Duodenal mucosa (tissue), 2 donors: Measurements from ENCODE around the gene THEMIS.
"Not testable (repeated sequence)": the region's sequence is repeated elsewhere in the genome, so short reads cannot be mapped to it uniquely, and the experiment has no call there.

Source experiments
- H3K27ac ChIP-seq: one replicate; pipeline ENCODE4 v1.7.0; 2013; ENCODE audit warnings: low read depth, low read length
- H3K27me3 ChIP-seq, 2 donors: one replicate each; pipeline ENCODE4 v1.7.0; 2013; ENCODE audit warnings: low read length in 2 of 2, control low read depth in 1 of 2; ENCODE audit not compliant: insufficient read depth in 2 of 2, control insufficient read depth in 1 of 2
- H3K36me3 ChIP-seq, 2 donors: one replicate each; pipeline ENCODE4 v1.7.0; 2013; ENCODE audit warnings: low read length in 2 of 2, control low read depth in 1 of 2; ENCODE audit not compliant: insufficient read depth in 2 of 2, control insufficient read depth in 1 of 2
- H3K4me1 ChIP-seq, 2 donors: one replicate each; pipeline ENCODE4 v1.7.0; 2013; ENCODE audit warnings: low read length in 2 of 2, control low read depth in 1 of 2; ENCODE audit not compliant: insufficient read depth in 2 of 2, control insufficient read depth in 1 of 2
- H3K4me3 ChIP-seq, 2 donors: one replicate each; pipeline ENCODE4 v1.7.0; 2013; ENCODE audit warnings: low read length in 2 of 2, low read depth in 1 of 2
- H3K9ac ChIP-seq, 2 donors: one replicate each; pipeline ENCODE4 v1.7.0; 2013; ENCODE audit warnings: low read length in 2 of 2, low read depth in 1 of 2
- H3K9me3 ChIP-seq, 2 donors: one replicate each; pipeline ENCODE4 v1.7.0; 2013; ENCODE audit warnings: low read length in 2 of 2, control low read depth in 1 of 2; ENCODE audit not compliant: control insufficient read depth in 1 of 2

The THEMIS gene

DNA sequence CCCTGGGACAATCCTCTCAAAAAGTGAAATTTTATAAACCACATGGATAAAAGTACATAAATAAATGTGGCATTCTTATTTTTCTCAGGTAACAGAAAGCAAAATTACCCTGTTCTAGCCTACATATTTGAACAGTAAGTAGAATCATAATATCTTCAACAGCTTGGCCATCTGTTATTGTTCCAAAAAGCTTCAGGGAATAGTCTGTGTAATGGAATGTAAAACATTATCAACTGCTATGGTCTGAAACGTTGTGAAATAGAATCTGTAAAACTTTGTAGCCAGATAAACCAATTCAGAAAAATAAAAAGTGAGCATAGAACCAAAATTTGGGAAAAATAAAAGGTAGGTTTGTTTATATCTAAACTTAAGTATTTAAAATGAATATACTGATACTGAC, 114.7 kb downstream of the THEMIS start:
- H3K4me1 ChIP-seq = no peaks in the 10 kb centered on the region
- H3K9ac ChIP-seq = no peak overlapping the region
- no peaks in the 10 kb centered on the region for H3K9me3 ChIP-seq
- H3K36me3 ChIP-seq = no peaks in the 10 kb centered on the region
- H3K27me3 ChIP-seq = no peaks in the 10 kb centered on the region
- no peak overlapping the region for H3K4me3 ChIP-seq
- no peak overlapping the region for H3K27ac ChIP-seq

DNA sequence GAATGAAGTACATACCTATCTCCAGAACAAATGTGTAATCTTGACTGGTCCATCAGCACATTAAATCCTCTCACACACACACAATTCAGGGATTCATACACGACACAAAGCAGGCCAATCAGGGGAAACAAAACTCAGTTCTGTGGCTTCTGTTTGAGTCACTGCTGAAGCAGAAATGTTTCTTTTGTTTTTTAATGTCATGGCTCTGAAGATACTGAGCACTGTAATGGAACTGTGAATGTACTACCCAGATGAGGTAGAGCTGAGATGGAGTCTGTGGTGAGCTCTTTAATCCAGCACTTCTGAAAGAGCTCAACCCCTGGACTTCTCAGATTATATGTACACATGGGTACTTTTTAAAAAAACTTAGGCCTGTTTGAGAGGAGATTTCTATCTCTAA, 116.4 kb downstream of the THEMIS start:
- no peaks in the 10 kb centered on the region for H3K27me3 ChIP-seq
- no peaks in the 10 kb centered on the region for H3K4me1 ChIP-seq
- no peaks in the 10 kb centered on the region for H3K9me3 ChIP-seq
- H3K27ac ChIP-seq = no peak overlapping the region
- H3K9ac ChIP-seq = no peak overlapping the region
- H3K36me3 ChIP-seq = no peaks in the 10 kb centered on the region
- no peak overlapping the region for H3K4me3 ChIP-seq

DNA sequence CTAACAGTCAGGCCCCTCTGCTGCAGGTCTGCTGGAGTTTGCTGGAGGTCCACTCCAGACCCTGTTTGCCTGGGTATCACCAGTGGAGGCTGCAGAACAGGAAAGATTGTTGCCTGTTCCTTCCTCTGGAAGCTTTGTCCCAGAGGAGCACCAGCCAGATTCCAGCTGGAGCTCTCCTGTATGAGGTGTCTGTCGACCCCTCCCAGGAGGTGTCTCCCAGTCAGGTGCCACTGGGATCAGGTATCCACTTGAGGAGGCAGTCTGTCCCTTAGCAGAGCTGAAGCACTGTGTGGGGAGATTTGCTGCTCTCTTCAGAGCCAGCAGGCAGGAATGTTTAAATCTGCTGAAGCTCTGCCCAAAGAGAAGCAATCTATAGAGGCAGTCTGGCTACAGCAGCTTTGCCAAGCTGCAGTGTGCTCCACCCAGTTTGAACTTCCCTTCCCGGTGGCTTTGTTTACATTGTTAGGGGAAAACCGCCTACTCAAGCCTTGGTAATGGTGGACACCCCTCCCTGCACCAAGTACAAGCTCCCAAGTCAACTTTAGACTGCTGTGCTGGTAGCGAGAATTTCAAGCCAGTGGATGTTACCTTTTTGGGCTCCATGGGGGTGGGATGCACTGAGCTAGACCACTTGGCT, 119.1 kb downstream of the THEMIS start:
- H3K36me3 ChIP-seq, H3K9me3 ChIP-seq, H3K9ac ChIP-seq, H3K27me3 ChIP-seq, H3K4me3 ChIP-seq, H3K27ac ChIP-seq, H3K4me1 ChIP-seq: not testable (repeated sequence)

DNA sequence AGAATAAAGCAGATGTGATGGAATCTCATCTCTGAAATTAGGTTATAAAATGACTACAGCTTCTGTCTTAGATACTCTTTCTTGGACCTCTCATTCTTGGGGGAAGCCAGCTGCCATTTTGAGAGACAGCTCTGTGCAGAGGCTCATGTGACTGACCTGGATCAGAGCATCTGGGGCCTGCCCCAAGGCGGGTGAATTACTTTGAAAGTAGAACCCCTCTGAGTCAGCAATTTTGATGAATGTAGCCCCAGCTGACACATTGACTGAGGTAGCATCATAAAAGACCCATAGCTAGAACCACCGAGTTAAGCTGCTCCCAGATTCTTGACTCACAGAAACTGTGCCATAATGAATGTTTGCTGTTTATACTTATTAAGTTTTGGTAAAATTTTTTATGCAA, 124.5 kb downstream of the THEMIS start:
- Histone ChIP-seq H3K4me1 (no peaks in the 10 kb centered on the region), H3K9me3 (no peaks in the 10 kb centered on the region), H3K4me3 (no peak overlapping the region)

DNA sequence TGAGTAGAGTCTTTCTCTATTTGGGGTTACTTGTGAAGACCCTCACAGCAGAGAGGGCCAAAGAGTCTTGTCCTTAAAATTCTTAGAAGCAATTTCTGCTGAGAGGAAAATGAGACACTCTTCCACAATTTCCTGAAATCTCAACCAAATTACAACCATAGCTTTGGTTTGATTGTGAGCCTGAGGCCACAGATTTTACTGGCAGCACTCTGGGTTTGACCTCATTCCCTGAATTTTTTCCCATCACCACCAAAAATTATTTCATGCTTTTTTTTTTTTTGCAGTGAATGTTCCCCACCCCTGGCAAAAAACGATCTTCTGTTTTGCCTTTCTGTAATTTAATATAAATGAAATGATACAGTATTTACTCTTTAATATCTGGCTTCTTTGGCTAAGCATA, 125.5 kb downstream of the THEMIS start:
- Histone ChIP-seq H3K36me3 (no peaks in the 10 kb centered on the region), H3K4me3 (no peak overlapping the region), H3K27ac (no peak overlapping the region), H3K27me3 (no peaks in the 10 kb centered on the region), H3K9ac (no peak overlapping the region), H3K9me3 (no peaks in the 10 kb centered on the region), H3K4me1 (no peaks in the 10 kb centered on the region)

More for the DNA sequence above, 124.5 kb downstream of the THEMIS start:
- Histone ChIP-seq H3K27ac (no peak overlapping the region), H3K27me3 (no peaks in the 10 kb centered on the region), H3K9ac (no peak overlapping the region), H3K36me3 (no peaks in the 10 kb centered on the region)

- H3K4me1 ChIP-seq = no peaks in the 10 kb centered on the region
- no peaks in the 10 kb centered on the region for H3K9me3 ChIP-seq
- no peaks in the 10 kb centered on the region for H3K36me3 ChIP-seq
- H3K9ac ChIP-seq = no peak overlapping the region
- H3K27me3 ChIP-seq = no peaks in the 10 kb centered on the region
- no peak overlapping the region for H3K4me3 ChIP-seq
- no peak overlapping the region for H3K27ac ChIP-seq
Measured at GRCh38 chr6:127768745-127769144, 132.1 kb downstream of the THEMIS start.

DNA sequence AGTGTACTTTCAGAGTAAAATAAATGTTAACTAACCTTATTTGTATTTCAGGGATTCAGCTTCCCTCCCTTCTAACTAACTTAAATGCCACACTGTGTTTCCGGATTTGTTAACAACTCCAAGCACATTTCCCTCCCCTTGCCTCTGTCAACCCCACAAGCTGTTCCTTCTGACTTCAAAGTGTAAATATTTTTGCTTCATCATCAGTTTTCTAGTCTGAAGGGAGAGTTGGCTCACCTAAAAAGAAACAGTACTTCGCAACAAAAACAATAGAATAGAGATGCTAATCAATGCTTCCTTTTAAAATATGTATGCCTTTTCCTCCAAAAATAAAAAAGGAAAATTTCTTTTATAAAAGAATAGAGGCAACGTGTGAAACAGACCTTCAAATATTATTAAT, 132.6 kb downstream of the THEMIS start:
- no peaks in the 10 kb centered on the region for H3K36me3 ChIP-seq
- H3K9me3 ChIP-seq = no peaks in the 10 kb centered on the region
- no peaks in the 10 kb centered on the region for H3K27me3 ChIP-seq
- no peaks in the 10 kb centered on the region for H3K4me1 ChIP-seq
- no peak overlapping the region for H3K4me3 ChIP-seq
- no peak overlapping the region for H3K27ac ChIP-seq
- no peak overlapping the region for H3K9ac ChIP-seq

- no peak overlapping the region for H3K27ac ChIP-seq
- H3K27me3 ChIP-seq = no peaks in the 10 kb centered on the region
- H3K4me3 ChIP-seq = no peak overlapping the region
Measured at GRCh38 chr6:127765949-127766348, 134.9 kb downstream of the THEMIS start.

GRCh38 chr6:127762284-127762683, 138.6 kb downstream of the THEMIS start:
- Histone ChIP-seq H3K9ac (no peak overlapping the region), H3K27me3 (no peaks in the 10 kb centered on the region), H3K27ac (no peak overlapping the region), H3K4me1 (no peaks in the 10 kb centered on the region), H3K36me3 (no peaks in the 10 kb centered on the region), H3K9me3 (no peaks in the 10 kb centered on the region), H3K4me3 (no peak overlapping the region)

More at GRCh38 chr6:127765949-127766348, 134.9 kb downstream of the THEMIS start:
- Histone ChIP-seq H3K9ac (no peak overlapping the region), H3K4me1 (no peaks in the 10 kb centered on the region), H3K9me3 (no peaks in the 10 kb centered on the region), H3K36me3 (no peaks in the 10 kb centered on the region)

GRCh38 chr6:127761084-127761483, 139.8 kb downstream of the THEMIS start:
- Histone ChIP-seq H3K4me3 (no peak overlapping the region), H3K4me1 (no peaks in the 10 kb centered on the region), H3K27ac (no peak overlapping the region), H3K27me3 (no peaks in the 10 kb centered on the region), H3K36me3 (no peaks in the 10 kb centered on the region), H3K9me3 (no peaks in the 10 kb centered on the region), H3K9ac (no peak overlapping the region)

- Histone ChIP-seq H3K4me3 (no peak overlapping the region), H3K9me3 (no peaks in the 10 kb centered on the region), H3K27me3 (no peaks in the 10 kb centered on the region), H3K36me3 (no peaks in the 10 kb centered on the region), H3K4me1 (no peaks in the 10 kb centered on the region), H3K9ac (no peak overlapping the region), H3K27ac (no peak overlapping the region)
Measured at GRCh38 chr6:127749095-127749494, 151.8 kb downstream of the THEMIS start.
